ENCODE data around the gene CYB561D1.

The CYB561D1 gene

DNA sequence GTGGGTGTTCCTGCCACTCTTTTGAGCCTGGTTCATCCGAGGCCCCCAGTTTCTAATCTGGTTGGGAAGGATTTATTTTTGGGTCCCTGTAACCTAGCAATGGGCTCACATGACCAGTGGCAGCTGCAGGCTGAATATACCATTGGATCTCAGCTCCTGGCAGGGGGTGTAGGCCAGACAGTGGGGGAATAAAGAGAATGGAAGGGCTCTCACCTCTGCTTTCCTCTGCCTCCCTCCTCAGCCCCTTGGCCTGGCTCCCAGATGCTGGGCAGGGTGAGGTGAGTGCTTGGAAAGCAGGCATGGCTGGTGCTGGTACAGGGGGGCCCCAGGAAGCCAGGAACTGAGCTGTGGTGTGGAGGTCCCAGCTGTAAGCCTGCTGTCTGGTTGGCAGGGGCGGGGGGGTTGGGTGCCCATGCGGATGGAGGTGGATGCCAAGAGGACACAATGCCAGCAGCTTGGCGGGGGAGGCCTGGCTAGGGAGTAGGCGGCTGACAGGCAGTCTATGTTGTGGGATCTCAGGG lies 42.1 kb downstream of the CYB561D1 start:
- Histone ChIP-seq H3K36me3 (ENCODE audit: control insufficient read depth in 2 of 2, insufficient read depth in 1 of 2, low read length in 2 of 2) (no peaks in the 10 kb centered on the region), H3K4me3 (ENCODE audit: low read depth, low read length) (no peak overlapping the region), H3K27ac (ENCODE audit: extremely low read depth, low read depth, low read length) (no peak overlapping the region), H3K4me1 (ENCODE audit: control insufficient read depth, insufficient read depth, low read length) (no peaks in the 10 kb centered on the region), H3K9me3 (ENCODE audit: control insufficient read depth, insufficient read depth, low read depth, low read length) (no peaks in the 10 kb centered on the region)
- ChIA-PET CTCF (interaction anchor here (1.8 to 20.8 kb wide), 2 partner anchors 10 to 33 kb away, joined by 11 to 1152 read pairs; partner anchors contain the start of genes AMIGO1 and CYB561D1), POLR2A (interaction anchor here (0.6 kb wide), 1 partner anchor 296 kb away, joined by 3 read pairs; no protein-coding TSS in a partner anchor)
- TF ChIP-seq, protein P1, sequence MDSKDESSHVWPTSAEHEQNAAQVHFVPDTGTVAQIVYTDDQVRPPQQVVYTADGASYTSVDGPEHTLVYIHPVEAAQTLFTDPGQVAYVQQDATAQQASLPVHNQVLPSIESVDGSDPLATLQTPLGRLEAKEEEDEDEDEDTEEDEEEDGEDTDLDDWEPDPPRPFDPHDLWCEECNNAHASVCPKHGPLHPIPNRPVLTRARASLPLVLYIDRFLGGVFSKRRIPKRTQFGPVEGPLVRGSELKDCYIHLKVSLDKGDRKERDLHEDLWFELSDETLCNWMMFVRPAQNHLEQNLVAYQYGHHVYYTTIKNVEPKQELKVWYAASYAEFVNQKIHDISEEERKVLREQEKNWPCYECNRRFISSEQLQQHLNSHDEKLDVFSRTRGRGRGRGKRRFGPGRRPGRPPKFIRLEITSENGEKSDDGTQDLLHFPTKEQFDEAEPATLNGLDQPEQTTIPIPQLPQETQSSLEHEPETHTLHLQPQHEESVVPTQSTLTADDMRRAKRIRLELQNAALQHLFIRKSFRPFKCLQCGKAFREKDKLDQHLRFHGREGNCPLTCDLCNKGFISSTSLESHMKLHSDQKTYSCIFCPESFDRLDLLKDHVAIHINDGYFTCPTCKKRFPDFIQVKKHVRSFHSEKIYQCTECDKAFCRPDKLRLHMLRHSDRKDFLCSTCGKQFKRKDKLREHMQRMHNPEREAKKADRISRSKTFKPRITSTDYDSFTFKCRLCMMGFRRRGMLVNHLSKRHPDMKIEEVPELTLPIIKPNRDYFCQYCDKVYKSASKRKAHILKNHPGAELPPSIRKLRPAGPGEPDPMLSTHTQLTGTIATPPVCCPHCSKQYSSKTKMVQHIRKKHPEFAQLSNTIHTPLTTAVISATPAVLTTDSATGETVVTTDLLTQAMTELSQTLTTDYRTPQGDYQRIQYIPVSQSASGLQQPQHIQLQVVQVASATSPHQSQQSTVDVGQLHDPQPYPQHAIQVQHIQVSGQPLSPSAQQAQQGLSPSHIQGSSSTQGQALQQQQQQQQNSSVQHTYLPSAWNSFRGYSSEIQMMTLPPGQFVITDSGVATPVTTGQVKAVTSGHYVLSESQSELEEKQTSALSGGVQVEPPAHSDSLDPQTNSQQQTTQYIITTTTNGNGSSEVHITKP (tag by site-specific recombination; IDR thresholded peaks at IDR 0.05) = 0 out of 2 replicates have a peak, but pooled peaks have one; percentile 27
- TF ChIP-seq WT1 (tag by site-specific recombination; IDR thresholded peaks at IDR 0.05) (no peak), ZNF398 (tag by site-specific recombination; IDR thresholded peaks at IDR 0.05) (peak; percentile 46)

DNA sequence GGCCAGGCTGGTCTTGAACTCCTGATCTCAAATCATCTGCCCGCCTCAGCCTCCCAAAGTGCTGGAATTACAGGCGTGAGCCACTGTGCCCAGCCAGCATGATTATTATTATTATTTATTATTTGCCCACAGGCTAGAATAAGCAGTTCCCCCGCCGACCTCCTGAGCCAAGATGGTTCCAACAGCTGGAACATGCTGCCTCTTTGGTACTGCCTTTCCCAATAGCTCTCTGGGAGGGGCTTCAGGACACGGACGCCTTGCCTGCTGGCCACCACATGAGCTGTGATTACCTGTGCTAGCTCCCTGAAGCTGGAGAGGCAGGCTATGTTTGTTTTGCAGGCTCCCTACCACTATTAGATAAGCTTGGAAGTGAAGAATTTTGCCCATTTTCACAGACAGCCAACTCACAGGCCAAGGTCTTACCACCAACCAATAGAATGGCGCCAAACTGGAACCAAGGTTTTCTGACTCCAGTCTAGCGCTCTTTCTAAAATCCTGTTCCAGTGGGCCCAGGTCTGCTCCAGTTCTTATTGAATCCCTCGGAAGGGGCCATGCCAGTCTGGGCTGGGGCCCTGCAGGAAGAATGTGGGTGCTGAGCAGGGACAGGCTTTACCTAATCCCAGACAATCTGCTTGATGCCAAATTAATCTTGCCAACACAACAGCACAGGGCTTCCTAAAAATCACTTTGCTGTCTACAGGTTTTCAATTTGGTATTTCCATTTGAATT lies 43.7 kb downstream of the CYB561D1 start:
- POLR2A ChIA-PET = interaction anchor here (1.5 kb wide), 1 partner anchor 11 kb away, joined by 5 read pairs; the partner anchor contains the start of gene GNAI3
- H3K36me3 ChIP-seq (ENCODE audit: control insufficient read depth in 2 of 2, insufficient read depth in 1 of 2, low read length in 2 of 2) = no peaks in the 10 kb centered on the region
- CTCF ChIA-PET = interaction anchor here (0.6 to 20.8 kb wide), 7 partner anchors 8 to 288 kb away, joined by 3 to 1152 read pairs (median 4); partner anchors contain the start of genes AMIGO1, CYB561D1 and GNAI3
- H3K27ac ChIP-seq (ENCODE audit: extremely low read depth, low read depth, low read length) = no peak overlapping the region
- no peak overlapping the region for H3K4me3 ChIP-seq (ENCODE audit: low read depth, low read length)
- H3K4me1 ChIP-seq (ENCODE audit: control insufficient read depth, insufficient read depth, low read length) = no peaks in the 10 kb centered on the region
- H3K9me3 ChIP-seq (ENCODE audit: control insufficient read depth, insufficient read depth, low read depth, low read length) = no peaks in the 10 kb centered on the region
- TF ChIP-seq ZNF114 (tag by site-specific recombination; IDR thresholded peaks at IDR 0.05) (no peak), ZNF26 (tag by site-specific recombination; IDR thresholded peaks at IDR 0.05) (no peak), ZNF747 (tag by site-specific recombination; IDR thresholded peaks at IDR 0.05) (no peak), CTCF (tag by site-specific recombination; IDR thresholded peaks at IDR 0.05) (no peak), ZNF473 (tag by site-specific recombination; IDR thresholded peaks at IDR 0.05) (no peak), GFI1B (tag by site-specific recombination; IDR thresholded peaks at IDR 0.05) (no peak), ZBTB8A (tag by site-specific recombination; IDR thresholded peaks at IDR 0.05) (no peak), HIC1 (tag by site-specific recombination; IDR thresholded peaks at IDR 0.05) (no peak), ZNF398 (tag by site-specific recombination; IDR thresholded peaks at IDR 0.05) (no peak), ZNF544 (tag by site-specific recombination; IDR thresholded peaks at IDR 0.05) (no peak), ZNF623 (tag by site-specific recombination; IDR thresholded peaks at IDR 0.05) (no peak), ZNF221 (tag by site-specific recombination; IDR thresholded peaks at IDR 0.05; ENCODE audit: borderline replicate concordance) (no peak), ZNF660 (tag by site-specific recombination; IDR thresholded peaks at IDR 0.05) (no peak), SCRT2 (tag by site-specific recombination; IDR thresholded peaks at IDR 0.05) (no peak)

All from HEK293 (cell line).